SH-SY5Y (cell line): ENCODE data around the gene FARP2.

ENCODE experiments used
- GATA2 ChIP-seq: IDR thresholded peaks from 2 replicates; pipeline ENCODE4 v1.6.1; 2011; ENCODE audit warnings: mild to moderate bottlenecking, low read depth, low read length
- GATA3 ChIP-seq: IDR thresholded peaks from 2 replicates; pipeline ENCODE4 v1.6.1; 2011; ENCODE audit warnings: low read depth, mild to moderate bottlenecking, low read length, moderate library complexity

Gene FARP2

DNA sequence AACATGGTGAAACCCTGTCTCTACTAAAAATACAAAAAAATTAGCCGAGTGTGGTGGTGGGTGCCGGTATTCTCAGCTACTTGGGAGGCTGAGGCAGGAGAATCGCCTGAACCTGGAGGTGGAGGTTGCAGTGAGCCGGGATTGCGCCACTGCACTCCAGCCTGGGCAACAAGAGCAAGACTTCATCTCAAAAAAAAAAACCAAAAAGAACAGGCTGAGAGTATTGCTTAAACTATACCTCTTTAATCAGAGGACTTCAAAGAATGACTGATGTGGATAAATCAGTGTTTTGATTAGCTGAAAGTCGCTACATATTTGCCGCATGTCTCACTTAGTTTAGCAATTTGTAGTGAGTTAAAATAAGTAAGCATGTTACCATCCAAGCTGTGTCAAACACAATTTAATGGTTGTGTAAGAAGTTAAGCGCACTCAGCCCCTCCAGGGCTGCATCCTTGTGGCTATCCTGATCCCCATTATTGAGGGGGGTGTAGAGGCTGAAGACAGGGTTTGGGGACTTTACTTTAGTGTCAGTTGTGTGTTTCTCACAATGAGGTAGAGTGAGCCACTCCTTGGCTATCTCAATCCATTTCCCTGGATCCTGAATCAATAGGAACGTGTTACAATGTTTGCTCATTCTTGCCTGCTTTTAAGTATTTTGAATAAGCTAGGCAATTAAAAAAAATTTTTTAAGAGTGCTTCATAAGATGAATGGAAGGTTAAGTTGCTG, 11.0 kb upstream of the FARP2 start:
- TF ChIP-seq GATA3 (no peak), GATA2 (no peak)

GRCh38 chr2:241349941-241350340, 6.1 kb upstream of the FARP2 start:
- TF ChIP-seq GATA2 (no peak), GATA3 (no peak)

DNA sequence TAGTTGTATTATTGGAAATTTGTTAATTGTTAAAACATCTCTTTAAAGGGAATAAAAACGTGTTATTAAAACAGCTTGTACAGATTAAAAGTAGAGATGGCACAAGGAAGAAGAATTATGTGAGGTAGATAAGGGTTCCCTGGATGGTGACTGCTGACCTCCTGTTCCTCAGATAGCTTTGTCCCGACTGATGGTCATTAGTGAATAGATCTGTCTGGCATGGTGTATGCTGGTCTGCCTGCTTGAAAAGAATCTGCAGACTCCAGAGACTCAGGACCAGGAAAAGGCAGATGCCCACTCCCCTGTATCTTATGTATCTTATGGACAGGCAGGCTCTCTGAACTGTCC, 5.6 kb upstream of the FARP2 start:
- TF ChIP-seq GATA3 (no peak), GATA2 (no peak)

DNA sequence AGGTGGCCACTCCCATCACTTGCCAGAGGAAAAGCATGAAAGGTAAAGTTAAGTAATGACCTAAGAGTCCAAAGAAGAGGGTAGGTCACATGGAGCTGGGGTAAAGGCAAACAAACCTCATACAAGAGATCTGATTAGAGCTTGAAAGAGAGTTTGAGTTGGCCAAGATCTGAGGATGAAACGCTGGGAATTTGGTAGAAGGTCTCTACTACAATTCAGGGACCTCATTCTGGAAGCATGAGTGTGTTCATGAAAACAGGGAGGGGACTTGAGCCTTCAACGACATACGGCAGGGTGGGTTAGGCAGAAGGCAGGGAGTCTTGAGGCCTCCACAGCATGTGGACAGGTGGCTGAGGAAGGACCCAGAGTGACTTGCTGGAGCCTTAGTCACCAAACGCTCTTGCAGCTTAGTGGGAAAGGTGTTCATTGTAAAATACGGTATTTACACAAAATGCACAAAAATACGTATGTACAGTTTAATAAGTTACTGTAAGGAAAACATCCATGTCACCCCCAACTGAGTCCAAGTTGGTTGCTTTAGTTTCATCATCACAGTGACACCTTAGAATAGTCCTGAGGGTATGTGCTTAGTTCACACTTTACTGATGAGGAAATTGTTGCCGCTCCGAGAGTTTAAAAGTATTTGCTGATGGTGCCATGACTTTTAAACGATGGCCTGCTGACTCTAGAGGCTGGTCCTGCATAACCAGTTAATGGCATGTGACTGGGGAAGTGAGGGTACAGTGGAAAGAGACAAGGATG, 5.0 kb upstream of the FARP2 start:
- no peak for TF ChIP-seq GATA2
- no peak for TF ChIP-seq GATA3

- no peak for TF ChIP-seq GATA3
Observed at GRCh38 chr2:241351640-241352031, 4.4 kb upstream of the FARP2 start.

DNA sequence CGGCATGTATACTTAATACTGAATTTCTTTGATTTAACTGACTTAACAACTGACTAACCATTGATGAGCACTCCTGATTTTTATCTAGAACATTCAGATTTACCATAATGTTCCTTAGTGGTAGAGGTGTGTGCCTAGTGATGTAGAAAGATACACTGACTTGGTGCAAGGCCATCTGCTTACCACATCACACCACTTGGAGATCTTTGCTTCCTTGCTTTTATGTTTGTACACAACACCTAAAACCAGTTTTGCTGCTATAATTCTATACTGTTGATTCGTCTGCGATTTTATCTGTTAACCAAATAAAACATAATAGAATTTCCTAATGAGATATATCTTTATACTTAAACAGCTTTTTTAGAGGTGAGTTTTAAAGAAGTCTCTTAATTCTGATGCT, 3.9 kb upstream of the FARP2 start:
- no peak for TF ChIP-seq GATA2
- TF ChIP-seq GATA3 = no peak

GRCh38 chr2:241354668-241355658, 1.1 kb upstream of the FARP2 start:
- no peak for TF ChIP-seq GATA2
- TF ChIP-seq GATA3 = no peak

DNA sequence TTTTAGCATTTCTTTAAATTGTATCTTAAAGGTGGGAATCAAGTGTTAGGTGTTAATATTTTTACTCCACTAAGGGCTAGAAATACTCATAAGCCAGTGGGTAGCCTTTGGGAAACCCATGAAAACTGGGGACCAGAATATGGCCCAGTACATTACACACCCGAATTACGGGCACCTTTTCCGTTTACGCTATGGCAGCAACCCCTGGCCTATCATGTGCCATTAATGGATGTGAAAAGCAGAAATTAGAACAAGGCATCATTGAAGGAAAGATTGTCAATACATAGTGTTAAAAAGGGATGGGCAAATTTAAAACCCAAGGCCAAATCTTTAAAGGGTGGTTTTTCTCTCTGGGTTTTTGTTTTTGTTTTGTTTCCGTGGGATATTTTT, 781 bp downstream of the FARP2 start:
- no peak for TF ChIP-seq GATA3
- TF ChIP-seq GATA2 = no peak

DNA sequence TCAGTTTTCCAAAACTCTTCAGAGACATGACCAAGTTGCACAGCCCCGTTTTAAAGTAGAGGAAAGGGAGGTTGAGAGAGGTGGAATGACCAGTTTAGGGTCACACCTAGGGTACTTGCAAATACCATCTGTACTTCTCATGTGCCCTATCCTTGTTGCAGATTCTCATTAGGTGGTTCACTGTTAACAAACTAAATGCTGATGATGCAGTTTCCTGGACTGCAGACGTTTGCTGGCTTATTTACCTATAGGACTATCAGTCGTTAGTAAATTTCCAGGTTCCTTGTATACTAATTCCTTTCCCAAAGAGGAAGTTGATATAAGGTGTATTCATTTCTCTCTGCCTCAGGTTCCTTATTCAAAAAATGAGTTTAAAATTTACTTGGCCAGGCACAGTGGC, 1.4 kb downstream of the FARP2 start:
- no peak for TF ChIP-seq GATA2
- no peak for TF ChIP-seq GATA3

DNA sequence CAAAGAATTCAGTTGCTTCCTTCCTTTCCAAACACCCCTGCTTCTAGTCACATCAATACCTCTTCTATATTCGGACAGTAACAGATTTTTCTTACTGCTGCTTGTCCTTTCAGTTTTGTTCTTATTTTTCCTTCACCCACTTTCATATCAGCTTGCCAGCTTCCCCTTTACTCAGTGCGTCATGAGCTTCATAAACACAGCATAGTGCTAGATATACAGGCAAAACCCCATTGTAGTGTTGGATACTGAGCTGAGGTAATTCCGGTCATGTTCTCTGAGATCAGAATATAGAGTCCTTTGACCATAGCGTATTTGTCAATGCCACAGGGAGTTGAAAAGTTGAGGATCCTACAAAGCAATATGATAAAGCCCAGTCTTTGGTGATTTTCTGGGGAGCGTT, 2.4 kb downstream of the FARP2 start:
- TF ChIP-seq GATA3 (no peak), GATA2 (no peak)

DNA sequence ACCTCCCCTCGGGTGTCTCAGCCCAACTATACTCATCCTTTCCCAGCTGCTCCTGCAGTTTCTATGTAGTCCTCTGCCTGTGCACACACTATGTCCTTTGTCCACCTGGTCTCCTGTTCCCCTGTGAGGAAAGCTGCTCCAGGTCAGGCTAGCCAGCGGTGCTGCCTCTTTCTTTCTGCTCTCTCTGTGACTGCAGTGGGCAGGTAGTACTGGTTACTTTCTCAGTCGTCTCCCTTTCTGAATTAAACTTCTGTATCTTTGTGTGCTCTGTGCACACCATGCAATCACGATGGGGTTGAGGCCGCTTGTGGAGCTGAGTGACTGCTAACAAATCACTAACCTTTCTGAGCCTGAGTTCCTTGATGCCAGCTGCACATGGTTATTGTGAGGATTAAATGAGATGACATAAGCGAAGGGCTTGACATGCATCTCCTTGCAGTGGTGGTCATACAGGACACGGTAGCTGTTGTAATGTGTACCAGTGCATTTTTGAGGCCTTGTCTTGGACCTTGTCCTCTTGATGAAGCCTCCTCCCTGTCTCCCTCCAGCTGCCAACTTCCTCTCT, 3.5 kb downstream of the FARP2 start:
- TF ChIP-seq GATA3 (no peak), GATA2 (no peak)

GRCh38 chr2:241363426-241363825, 7.3 kb downstream of the FARP2 start:
- TF ChIP-seq GATA2 (no peak), GATA3 (no peak)

DNA sequence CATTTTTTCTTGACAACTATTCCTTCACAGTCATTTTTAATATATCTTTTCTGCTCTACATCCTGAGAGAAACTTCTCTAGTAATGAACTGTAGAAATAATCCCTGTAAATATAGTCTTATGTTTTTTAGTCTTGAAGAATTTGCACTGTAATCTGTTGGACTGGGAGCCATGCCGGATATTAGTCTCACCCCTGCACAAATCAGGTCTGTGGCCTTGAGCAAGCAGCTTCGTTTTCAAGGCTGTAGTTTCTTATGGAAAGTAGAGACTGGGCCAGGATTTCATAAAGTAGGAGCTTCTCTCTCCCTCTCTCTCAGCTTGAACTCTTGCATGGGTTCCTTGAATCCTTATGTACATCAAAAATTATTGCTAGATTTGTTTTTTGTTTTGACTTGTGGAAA, 8.7 kb downstream of the FARP2 start:
- TF ChIP-seq GATA3 (no peak), GATA2 (no peak)

- TF ChIP-seq GATA2 (no peak), GATA3 (no peak)
Observed at GRCh38 chr2:241366678-241367077, 10.6 kb downstream of the FARP2 start.

DNA sequence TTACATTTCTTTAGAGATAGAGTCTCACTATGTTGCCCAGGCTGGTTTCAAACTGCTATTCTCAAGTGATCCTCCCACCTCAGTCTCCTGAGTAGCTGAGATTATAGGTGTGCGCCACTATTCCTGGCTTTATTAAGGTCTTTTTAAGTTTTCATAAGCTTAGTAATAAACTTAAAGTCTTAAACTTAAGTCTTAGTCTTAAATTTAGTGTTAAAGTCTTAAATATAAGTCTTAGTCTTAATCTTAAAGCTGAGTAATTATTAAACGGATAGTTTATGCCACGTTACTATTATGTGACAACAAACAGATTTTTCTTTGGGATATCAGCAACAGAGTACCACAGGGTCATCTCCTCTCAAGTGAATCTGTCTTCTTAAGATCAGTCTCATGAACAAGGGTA, 12.6 kb downstream of the FARP2 start:
- TF ChIP-seq GATA2 = no peak
- TF ChIP-seq GATA3 = no peak
